GOT3 (cell line): Measurements from ENCODE around the gene RECQL5.
"Not testable (repeated sequence)": the region's sequence is repeated elsewhere in the genome, so short reads cannot be mapped to it uniquely, and the experiment has no call there.

Source experiments
- DNase-seq: peaks from one replicate; lab custom pipeline; 2025; ENCODE audit warnings: mixed read lengths; lab: John Stamatoyannopoulos, UW

The RECQL5 gene

GRCh38 chr17:75592348-75593020 lies 74.5 kb downstream of the RECQL5 start:
- no peak for DNase-seq

GRCh38 chr17:75591722-75592302 lies 75.1 kb downstream of the RECQL5 start:
- DNase-seq = no peak

- no peak for DNase-seq
These were observed 75.9 kb downstream of the RECQL5 start for GRCh38 chr17:75590849-75591721.

GRCh38 chr17:75590314-75590761 lies 76.6 kb downstream of the RECQL5 start:
- DNase-seq = no peak

GRCh38 chr17:75589919-75590303 lies 77.0 kb downstream of the RECQL5 start:
- DNase-seq = no peak

- peak; percentile 70 for DNase-seq
These were observed 77.7 kb downstream of the RECQL5 start for GRCh38 chr17:75589012-75589918.

- DNase-seq = no peak
These were observed 78.3 kb downstream of the RECQL5 start for GRCh38 chr17:75588596-75589011.

- DNase-seq = no peak
These were observed 79.0 kb downstream of the RECQL5 start, which contains the start of gene MYO15B for GRCh38 chr17:75587675-75588595. Gene MYO15B (plus strand): TSS chr17:75587800. CDS start chr17:75588058, 258 bp downstream.

- DNase-seq = no peak
These were observed 82.1 kb downstream of the RECQL5 start for GRCh38 chr17:75584849-75585175.

- DNase-seq = not testable (repeated sequence)
These were observed 83.8 kb downstream of the RECQL5 start for GRCh38 chr17:75583197-75583596.

- DNase-seq = not testable (repeated sequence)
These were observed 85.7 kb downstream of the RECQL5 start for GRCh38 chr17:75581121-75581725.
